HG02852 (cell line): ENCODE measurements around the gene A4GNT.

ENCODE experiments used
- ATAC-seq: cut with Tn5 transposase; IDR thresholded peaks from one replicate; pipeline ENCODE4 v1.9.1; 2021; ENCODE audit warnings: mild to moderate bottlenecking, moderate library complexity; ENCODE audit not compliant: unreplicated experiment

A4GNT gene

DNA sequence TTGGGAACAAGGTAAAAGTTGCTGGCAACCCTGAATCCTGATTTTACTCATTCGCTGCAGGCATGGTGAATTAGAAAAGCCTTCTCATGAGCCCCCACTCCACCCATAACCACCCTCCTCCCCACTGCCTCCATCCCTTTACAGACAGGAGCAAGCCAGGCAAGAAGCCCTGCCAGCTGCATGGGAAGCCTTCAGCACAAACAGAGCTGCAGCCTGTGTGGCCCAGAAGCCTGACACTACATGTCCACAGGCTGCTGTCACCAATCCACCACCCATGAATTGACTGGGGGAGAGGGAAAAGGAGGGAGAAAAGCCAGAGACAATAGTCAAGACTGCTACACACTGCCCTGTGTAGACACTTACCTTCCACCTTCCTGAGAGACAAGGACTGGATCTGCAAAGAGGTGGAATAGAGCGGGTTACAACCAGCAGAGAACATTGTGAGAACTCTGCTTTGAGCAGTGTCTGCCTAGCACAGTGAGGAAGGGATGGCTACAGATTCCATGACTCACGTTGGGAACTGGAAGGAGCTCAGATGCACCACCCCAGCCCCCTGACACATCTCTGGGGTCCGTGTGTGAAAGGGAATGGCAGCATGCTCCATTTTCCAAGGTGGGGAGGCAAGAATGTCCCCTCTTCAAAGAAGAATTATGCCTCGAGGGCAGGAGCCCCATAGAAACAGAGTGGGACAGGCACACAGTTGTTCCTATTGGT is 50.7 kb downstream of the A4GNT start:
- ATAC-seq: no peak

DNA sequence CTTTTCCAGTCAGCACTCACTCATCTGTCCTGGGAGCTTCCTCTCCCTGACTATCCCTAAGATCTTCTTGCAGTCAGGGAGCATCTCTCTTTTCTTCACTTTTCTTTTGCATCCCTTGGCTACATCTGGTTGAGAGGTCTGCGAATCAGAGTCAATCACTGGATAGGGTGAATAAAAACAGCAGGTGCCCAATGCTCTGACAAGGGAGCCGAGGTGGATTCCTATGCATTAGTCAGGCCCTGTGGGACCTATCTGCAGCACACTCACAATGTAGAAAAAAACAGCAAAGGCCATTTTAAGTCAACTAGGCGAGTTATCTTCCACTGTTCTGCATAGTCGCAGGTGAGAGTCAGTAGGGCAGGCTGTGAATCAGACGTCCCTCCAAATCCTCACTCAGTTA is 52.3 kb downstream of the A4GNT start:
- ATAC-seq: no peak

GRCh38 chr3:138078901-138079344 is 53.3 kb downstream of the A4GNT start:
- no peak for ATAC-seq

DNA sequence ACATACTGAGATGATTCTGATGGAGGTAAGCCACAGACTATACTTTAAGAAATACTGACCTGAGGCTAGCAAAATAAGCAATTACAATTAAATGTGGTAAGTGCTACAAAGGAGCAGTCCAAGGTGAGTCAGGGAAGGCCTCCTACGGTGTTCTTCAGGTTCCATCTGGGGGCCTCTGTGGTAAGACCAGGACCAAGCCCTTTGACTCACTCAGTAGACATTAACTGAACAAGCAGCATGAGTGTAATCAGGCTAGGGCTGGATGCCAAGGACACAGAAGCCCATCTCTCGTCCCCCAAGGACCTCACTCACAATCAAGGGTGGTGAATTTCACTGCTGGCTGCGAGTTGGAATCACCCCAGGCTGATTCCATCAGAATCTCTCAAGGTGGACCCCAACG is 54.1 kb downstream of the A4GNT start:
- ATAC-seq: no peak
